IPS DF 19.7 (cell line): ENCODE measurements around the gene DUOXA1.
"Not testable (repeated sequence)": the region's sequence is repeated elsewhere in the genome, so short reads cannot be mapped to it uniquely, and the experiment has no call there.

Experiments used
- DNase-seq: peaks from one replicate; pipeline ENCODE4 v3.0.0-alpha.2; 2013; ENCODE audit warnings: low read depth, low spot score

The DUOXA1 gene

DNA sequence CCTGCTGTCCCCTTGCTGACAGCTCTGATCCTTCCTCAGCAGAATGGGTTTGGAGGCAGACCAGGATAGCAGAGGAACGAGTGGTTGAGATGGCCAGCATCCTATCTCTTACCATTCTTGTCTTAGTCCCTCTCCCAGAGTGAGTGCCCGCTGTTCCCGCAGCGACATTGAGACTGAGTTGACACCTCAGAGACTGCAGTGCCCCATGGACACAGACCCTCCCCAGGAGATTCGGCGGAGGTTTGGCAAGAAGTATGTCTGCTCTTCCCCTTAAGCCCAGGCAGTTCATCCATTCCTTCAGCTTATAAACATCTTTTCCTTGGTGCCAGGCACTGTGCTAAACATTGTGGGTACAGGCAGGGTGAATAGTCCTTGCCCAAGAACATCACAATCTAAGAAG lies 21.3 kb upstream of the DUOXA1 start:
- no peak for DNase-seq

DNA sequence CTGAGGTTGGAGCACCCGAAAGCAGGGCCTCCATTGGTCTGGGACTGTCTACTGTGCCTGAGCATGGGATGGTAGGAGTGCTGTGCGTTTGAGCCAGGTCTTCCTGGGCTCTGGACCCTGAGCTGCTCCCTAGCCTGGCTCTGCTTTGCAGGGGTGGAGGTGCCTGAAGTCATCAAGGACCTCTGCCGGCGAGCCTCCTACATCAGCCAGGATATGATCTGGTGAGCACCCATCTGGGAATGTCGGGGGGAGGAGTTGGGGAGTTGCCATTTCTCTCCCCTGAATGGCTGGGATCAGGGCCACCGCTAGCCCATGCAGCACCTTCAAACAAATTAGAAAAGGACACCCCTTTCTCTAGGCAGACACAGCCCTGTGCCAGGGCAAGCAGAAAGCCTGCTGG lies 20.8 kb upstream of the DUOXA1 start:
- DNase-seq = no peak

DNA sequence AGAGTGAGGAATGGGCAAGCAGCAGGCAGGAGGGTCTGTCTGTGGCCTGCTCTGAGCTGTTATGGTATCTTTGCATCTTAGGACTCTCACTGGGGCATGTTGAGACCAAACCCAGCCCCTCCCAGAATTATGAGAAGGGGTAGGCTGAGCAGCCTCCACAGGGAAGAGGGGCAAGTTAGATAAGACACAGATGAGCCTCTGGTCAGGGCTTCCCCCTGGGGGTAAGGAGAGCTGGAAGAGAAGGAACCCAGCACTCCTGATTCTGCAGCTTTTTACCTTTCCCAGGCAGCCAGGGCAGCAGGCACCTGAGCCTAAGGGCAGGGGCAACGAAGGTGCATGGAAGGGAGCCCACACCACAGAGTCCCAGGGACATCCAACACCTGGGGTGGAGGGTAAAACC lies 19.4 kb upstream of the DUOXA1 start:
- DNase-seq = no peak

DNA sequence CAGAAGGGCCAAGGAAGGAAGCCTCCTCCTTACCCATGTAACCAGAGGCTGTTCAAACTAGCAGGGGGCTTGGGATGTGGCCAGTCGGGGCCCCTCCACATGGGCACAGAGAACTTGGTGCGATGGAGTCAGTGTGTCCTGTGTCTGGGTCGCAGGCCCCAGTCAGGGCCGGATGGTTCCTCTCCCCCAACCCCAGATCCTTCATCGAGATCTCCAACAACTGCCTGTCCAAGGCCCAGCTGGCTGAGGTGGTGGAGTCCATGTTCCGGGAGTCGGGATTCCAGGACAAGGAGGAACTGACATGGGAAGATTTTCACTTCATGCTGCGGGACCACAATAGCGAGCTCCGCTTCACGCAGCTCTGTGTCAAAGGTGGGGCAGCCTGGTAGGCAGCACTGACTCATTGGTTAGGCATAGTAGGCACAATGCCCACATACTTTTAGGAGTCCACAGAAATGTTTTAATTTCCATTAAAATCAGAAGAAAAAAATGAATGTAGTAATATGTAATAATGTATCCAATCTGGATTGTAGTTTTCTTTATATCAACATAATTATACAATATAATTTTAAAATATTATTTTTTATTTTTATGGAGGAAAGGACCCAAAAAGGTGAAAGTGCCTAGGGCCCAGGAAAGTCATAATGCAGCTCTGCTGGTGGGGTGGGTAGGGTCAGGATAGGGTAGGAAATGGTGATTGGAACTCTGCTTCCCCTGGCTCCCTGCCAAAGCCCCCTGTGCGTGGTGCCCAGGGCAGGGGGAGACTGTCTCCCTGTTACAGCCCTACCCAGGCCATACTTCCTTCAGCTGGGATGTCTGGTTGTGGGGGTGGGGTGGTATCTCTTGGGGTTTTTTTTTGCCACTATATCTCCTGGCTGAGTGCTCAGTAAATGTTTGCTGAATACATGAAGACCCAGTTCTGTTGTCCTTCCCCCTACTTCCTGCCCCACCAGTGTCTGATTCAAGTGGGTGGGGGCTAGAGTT lies 18.7 kb upstream of the DUOXA1 start:
- DNase-seq = no peak

DNA sequence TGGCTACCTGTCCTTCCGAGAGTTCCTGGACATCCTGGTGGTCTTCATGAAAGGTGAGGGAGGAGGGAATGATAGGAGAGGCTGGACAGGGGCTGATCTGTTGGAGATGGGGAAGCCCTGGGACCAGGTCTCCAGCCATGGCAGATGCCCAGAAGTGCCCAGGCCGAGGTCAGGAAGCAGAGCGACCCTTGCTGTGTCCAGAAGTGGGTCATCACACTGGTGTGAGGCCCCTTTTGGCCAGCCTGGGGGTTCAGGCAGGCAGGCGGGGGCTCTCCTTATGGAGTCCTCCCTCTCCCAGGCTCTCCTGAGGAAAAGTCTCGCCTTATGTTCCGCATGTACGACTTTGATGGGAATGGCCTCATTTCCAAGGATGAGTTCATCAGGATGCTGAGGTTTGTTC lies 17.9 kb upstream of the DUOXA1 start:
- no peak for DNase-seq

DNA sequence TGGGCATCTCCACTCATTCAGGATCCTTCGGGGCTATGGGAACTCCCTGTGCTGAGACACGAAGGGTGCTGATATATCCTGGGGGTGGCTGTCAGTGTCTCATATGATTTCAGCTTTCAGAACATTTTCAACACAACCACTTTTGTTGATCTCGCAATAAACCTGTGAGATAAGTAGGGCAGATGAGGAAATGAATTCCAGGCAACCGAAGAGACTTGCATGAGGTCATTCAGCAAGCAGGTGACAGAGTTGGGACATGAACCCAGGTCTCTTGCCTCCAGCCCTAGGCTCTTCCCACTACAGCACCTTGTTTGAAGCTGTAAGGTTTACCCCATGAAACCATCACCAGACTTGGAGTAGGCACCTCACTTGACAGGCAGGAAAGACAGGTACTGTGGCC lies 16.7 kb upstream of the DUOXA1 start:
- DNase-seq = no peak

DNA sequence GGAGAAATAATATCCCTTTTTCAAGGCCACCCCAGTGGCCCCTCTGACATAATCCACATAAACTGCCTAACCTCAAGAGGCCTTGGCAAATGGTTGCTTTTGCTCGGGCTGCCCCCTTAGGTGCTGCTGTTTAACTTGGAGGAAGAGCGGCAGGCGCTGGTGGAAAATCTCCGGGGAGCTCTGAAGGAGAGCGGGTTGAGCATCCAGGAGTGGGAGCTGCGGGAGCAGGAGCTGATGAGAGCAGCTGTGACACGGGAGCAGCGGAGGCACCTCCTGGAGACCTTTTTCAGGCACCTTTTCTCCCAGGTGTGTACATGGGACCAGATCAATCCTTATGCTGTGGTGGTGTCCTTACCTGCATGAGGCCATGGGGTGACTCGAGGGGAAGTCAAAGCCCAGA lies 15.1 kb upstream of the DUOXA1 start:
- no peak for DNase-seq

DNA sequence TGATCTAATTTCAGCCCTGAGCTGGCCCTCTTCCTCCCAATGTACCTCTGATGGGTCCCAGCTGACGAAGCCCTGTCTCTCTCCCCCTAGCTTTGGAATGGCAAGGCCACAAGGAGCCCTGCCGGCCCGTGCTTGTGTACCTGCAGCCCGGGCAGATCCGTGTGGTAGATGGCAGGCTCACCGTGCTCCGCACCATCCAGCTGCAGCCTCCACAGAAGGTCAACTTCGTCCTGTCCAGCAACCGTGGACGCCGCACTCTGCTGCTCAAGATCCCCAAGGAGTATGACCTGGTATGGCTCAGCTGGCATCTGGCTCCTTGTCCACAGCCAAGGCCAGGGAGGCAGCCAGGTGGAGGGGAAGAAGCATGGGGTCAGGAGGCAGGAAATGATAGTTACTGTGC lies 14.3 kb upstream of the DUOXA1 start:
- no peak for DNase-seq

DNA sequence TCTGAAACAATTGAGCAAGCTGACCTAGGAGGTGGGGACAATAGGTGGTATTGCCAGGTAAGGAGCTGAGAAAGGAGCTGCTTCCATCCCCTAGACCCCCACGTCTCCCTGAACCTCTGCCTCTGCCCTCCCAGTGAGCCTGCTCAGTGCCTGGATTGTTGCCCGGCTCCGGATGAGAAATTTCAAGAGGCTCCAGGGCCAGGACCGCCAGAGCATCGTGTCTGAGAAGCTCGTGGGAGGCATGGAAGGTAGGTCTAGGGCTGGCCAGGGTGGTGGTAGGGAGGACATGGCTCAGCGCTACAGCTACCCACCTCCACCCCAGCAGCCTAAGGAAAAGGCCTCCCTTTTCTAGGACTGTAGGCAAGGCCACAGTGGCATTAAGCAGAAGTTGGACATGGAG lies 13.4 kb upstream of the DUOXA1 start:
- no peak for DNase-seq

DNA sequence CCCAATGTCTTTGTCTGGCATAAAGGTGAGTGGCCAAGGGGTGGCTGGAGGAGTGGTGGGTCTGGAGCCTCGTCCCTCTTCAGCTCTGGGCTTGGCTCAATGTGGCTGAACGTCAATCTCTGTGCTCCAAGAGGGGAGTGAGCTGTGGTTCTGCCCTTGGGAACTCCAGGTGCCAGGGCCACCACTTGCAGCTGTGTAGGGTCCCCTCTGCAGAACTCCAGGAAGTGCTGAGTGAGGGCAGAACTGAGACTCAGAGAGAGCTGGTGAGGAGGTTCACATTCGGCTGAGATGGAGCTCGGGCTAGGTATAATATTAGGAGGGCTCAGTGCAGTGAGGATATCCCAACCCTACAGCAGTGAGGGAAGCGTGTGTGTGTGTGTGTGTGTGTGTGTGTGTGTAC lies 11.7 kb upstream of the DUOXA1 start:
- no peak for DNase-seq

DNA sequence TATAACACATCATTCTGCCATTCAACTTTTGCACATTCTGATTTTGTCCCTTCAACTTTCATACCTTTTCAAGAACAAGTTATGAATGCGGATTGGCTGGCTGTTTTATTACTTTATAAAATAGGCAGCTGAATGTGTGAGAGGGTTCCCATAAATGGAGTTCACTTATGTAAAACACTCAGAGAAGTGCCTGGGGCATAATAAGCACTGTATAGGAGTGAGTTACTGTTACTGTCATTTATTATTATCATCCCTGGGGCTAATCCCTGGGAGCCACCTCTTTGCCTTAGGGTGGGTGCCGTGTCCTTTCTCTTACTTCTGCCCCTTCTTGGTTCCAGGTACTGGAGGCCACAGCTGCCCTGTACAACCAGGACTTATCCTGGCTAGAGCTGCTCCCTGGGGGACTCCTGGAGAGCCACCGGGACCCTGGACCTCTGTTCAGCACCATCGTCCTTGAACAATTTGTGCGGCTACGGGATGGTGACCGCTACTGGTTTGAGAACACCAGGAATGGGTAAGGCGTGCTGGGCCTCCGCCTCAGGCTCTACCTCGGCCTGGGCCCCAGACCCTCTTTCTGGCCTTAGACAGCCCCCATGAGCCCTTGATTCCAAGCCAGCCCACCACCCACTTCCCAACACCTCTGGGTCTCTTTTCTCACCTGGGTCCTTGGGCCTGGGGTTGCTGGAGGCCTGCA lies 11.0 kb upstream of the DUOXA1 start:
- no peak for DNase-seq

DNA sequence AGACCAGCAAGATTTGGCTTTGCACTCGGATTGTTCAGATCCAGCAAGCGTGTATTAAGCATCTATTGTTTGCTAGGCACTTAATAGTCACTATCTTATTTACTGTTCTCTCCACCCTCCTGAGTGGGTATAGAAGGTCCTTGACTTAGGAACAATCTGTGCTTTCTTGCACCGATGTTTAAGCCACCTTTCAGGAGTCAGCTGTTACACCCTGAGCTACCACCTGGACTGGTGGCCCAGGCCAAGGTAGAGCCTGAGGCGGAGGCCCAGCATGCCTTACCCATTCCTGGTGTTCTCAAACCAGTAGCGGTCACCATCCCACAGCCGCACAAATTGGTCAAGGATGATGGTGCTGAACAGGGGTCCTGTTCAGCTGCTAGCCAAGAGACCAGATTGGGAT lies 10.1 kb upstream of the DUOXA1 start:
- no peak for DNase-seq

DNA sequence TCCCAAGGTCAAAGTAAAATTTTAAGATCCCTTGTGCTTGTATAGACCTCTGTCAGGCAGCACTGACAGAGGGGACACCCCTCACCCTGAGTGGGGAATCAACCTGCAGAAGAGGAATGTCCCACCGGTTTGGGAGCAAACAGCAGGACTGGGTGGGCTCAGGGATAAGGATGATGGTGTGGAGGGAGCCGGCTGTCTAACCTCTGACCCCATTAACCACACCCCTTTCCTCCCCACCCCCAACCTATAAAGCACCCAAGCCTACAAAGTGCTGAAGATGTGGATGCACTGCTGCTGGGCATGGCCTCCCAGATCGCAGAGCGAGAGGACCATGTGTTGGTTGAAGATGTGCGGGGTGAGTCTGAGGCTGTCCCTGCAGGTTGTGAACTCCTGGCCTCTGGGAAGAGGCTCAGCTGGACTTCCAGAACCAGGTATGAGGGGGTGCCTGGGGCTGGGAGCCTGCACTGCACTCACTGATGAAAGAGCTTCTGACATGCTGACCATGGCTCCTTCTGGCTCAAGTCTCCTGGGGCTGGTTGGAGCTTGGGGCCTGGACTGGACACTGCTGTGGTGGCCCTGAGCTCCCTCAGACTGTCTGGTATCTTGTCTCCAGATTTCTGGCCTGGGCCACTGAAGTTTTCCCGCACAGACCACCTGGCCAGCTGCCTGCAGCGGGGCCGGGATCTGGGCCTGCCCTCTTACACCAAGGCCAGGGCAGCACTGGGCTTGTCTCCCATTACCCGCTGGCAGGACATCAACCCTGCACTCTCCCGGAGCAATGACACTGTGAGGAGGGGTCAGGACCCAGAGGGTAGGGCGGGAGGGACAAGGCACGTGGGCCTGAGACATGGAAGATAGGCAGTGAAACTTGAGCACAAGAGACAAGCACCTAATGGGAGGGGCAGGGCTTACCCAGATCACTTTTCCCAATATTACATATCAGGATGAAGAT lies 9.4 kb upstream of the DUOXA1 start:
- no peak for DNase-seq

DNA sequence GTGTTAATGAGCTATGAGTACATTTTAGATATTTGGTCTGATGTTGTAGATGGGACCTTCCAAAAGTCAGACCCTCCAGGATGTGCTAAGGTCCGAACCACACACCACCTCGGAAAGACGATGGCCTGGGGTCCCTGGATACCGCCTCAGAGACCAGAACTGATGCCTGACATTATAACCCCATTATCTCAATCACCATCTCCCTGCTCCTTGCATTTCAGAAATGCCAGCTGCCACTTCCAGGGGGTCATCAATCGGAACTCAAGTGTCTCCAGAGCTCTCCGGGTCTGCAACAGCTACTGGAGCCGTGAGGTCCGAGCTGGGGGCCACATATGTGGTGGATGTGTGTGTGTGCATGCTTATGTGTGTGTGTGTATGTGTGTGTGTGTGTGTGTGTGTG lies 8.0 kb upstream of the DUOXA1 start:
- no peak for DNase-seq

DNA sequence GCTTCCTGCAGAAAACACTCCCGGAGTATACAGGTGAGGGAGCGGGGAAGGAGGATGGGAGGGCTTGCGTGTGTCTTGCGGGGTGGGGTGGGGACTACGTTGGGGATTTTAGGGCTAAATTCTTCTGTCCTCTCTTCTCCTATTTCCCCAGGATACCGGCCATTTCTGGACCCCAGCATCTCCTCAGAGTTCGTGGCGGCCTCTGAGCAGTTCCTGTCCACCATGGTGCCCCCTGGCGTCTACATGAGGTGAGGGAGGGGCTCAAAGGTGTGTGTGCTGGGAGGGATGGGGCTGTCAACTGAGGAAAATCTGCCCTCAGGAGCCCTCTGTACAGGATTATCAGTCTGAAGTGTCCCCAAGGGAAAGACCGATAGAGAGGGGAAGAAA lies 6.7 kb upstream of the DUOXA1 start:
- no peak for DNase-seq

DNA sequence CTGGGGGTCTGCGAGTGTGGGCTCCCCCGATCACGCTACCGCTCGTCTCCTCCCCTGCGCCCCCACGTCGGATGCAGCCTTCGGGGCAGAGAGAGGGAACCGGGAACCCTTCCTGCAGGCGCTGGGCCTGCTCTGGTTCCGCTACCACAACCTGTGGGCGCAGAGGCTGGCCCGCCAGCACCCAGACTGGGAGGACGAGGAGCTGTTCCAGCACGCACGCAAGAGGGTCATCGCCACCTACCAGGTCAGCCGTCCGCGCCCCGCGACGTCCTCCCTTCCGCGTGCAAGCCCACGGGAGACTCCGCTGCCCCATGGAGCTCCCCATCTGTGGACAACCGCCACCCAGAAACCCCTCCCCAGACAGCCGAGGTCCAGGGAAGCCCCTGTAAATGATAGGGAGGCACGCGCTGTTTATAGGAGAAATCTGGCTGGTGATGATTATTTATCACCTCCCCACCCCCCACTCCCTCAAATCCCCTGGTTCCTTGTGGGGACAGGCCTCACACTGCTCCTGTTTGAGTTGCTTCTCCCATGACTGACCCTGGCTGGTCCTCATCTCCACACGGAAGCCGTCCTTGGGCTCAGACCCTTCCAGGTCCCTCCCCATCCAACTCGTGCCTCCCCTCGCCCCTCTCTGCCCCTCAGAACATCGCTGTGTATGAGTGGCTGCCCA lies 6.2 kb upstream of the DUOXA1 start:
- DNase-seq = not testable (repeated sequence)

DNA sequence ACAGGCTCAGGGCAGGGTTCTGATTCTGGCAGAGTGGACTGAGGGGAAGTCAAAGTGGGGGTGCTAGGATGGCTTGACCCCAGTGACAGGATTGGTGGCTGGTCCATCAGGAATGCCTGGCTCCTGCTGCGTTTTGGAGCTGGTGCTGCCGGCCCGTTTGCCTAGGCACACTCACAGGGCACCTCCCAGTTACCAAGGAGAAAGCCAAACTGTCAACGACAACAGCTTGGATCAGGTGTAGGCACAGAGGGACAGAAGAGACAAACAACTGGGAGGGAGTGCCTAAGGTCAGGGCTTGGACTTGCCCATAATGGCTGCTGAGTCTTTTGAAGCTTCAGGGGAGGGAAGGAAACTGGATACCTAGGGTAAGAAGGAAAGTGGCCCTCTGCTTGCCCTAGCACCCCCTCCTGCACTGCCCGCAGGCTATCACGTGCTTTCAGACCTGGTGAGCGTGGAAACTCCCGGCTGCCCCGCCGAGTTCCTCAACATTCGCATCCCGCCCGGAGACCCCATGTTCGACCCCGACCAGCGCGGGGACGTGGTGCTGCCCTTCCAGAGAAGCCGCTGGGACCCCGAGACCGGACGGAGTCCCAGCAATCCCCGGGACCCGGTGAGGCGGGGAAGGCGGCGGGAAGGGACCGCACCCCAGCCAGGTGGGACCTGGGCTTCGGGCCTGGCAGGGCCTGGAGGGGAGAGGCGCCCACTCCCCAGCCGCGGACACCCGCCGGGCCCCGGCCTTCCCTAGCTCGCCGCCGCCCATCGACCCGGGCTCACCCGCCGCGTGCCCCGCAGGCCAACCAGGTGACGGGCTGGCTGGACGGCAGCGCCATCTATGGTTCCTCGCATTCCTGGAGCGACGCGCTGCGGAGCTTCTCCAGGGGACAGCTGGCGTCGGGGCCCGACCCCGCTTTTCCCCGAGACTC lies 5.3 kb upstream of the DUOXA1 start:
- DNase-seq = no peak

DNA sequence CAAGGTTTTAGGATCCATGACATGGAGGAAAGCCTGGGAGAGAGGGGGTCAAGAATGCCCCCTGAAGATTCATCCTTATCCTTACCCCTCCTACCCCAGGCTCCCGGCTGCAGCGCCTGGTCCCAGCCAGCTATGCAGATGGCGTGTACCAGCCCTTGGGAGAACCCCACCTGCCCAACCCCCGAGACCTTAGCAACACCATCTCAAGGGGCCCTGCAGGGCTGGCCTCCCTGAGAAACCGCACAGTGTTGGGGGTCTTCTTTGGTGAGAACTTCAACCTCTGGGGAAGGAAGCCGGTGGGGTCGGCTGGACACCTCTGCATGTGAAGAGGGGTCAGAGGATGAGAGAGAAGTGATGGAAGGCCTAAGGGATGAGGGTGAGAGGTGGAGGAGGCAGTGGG lies 4.4 kb upstream of the DUOXA1 start:
- DNase-seq = no peak

DNA sequence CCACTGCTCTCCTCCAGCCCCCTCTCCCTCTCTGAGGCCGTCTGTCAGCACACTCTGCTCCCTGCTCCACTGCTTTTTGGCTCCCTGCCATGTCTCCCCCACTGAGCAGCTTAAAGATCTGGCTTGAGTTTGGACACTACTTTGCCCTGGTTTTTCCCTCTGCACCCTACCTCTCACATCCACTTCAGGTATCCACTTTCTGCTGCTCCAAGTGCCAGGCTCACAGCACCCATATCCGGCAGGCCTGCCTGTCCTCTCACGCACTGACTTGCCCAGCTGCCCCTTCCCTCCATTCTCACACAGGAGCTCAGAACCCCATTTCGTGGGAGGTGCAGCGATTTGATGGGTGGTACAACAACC lies 3.9 kb upstream of the DUOXA1 start:
- DNase-seq = no peak

DNA sequence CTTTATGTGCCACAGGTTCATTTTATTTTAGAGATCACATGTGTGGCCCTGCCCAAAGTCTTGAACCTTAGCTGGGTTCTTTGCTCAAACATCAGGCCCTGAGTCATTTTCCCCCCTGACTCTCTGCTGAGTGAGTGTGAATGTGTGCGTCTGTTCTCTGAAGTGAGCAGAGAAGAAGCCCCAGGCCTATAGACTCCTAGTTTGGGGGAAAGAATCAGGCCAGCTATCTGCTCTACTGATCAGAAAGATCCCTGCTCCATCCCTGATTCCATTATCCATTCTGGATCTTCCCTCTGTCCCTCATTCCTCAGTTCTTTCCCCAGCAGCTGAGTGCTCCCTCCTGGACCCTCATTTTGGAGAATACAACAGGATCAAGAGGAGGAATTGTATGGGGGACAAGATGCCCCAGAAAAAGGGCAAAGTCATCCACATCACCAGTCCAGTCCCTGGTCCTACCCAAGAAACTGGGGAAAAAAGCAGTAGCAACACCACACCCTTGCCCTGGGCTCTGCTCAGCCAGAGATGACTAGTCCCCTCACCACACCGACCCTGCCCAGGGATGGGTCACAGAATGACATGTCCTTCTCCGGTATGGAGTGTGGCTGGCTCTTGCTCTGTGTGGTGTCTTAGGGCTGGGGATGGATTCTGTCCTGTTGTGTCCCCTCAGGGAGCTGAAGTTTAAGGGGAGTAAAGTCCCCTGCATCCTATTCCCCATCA lies 3.3 kb upstream of the DUOXA1 start:
- no peak for DNase-seq
